CD14-positive monocyte (primary cell): Measurements from ENCODE around the gene HILPDA. TPM values are rescaled to one million over a fixed set of nuclear protein-coding genes. Genes with fewer than 3 reads are reported as not detected.
"Not testable (repeated sequence)": the region's sequence is repeated elsewhere in the genome, so short reads cannot be mapped to it uniquely, and the experiment has no call there.

Experiments used
- DNase-seq, 3 donors: peaks; one replicate each; pipeline ENCODE4 v3.0.0-alpha.2; 2011 to 2022
- H2AFZ ChIP-seq: 2 replicates; pipeline ENCODE4 v1.6.0; 2012; ENCODE audit warnings: mild to moderate bottlenecking, low read depth, low read length, inconsistent platforms; ENCODE audit not compliant: insufficient read depth, poor library complexity, severe bottlenecking
- H3K27ac ChIP-seq, 2 donors: 1 replicate in 1 of 2; 2 replicates in 1 of 2; pipeline ENCODE4 v1.5.1; 2012 to 2013; ENCODE audit warnings: low read length in 2 of 2, control low read depth in 1 of 2, inconsistent platforms in 1 of 2, low read depth in 1 of 2, mild to moderate bottlenecking in 1 of 2
- H3K27me3 ChIP-seq, 2 donors: one replicate each; pipeline versions ENCODE4 v1.6.0 to v1.6.1; 2011 to 2013; ENCODE audit warnings: low read length in 2 of 2; ENCODE audit not compliant: control insufficient read depth in 2 of 2, insufficient read depth in 2 of 2
- H3K36me3 ChIP-seq, 2 donors: replicated peaks in 1 of 2; 1 replicate in 1 of 2; 2 replicates in 1 of 2; pipeline versions ENCODE4 v1.5.1 to v1.6.1; 2012 to 2013; ENCODE audit warnings: low read length in 2 of 2, control low read depth in 1 of 2, inconsistent platforms in 1 of 2, mild to moderate bottlenecking in 1 of 2; ENCODE audit not compliant: insufficient read depth in 2 of 2, control insufficient read depth in 1 of 2
- H3K4me1 ChIP-seq, 2 donors: 1 replicate in 1 of 2; 2 replicates in 1 of 2; pipeline versions ENCODE4 v1.5.1 to v1.6.1; 2012 to 2013; ENCODE audit warnings: low read length in 2 of 2, control low read depth in 1 of 2, inconsistent platforms in 1 of 2, mild to moderate bottlenecking in 1 of 2, moderate library complexity in 1 of 2; ENCODE audit not compliant: insufficient read depth in 2 of 2, control insufficient read depth in 1 of 2
- H3K4me2 ChIP-seq: replicated peaks from 2 replicates; pipeline ENCODE3; 2012; ENCODE audit warnings: low read length, moderate library complexity, mild to moderate bottlenecking; ENCODE audit not compliant: poor library complexity, severe bottlenecking; ENCODE audit errors: extremely low read depth
- H3K4me3 ChIP-seq, 3 experiments: fragments of 200-600 bp in 1 of 3; sonication (generic) in 1 of 3; replicated peaks in 1 of 3; 1 replicate in 2 of 3; 2 replicates in 1 of 3; pipeline ENCODE4 v1.5.1; 2011 to 2013; ENCODE audit warnings: low read length in 3 of 3, mild to moderate bottlenecking in 3 of 3, control low read depth in 2 of 3, low read depth in 2 of 3, inconsistent platforms in 1 of 3, moderate library complexity in 1 of 3
- H3K79me2 ChIP-seq: 2 replicates; pipeline ENCODE4 v1.6.0; 2012; ENCODE audit warnings: mild to moderate bottlenecking, control low read depth, inconsistent platforms, low read length, moderate library complexity; ENCODE audit not compliant: insufficient read depth
- H3K9ac ChIP-seq: 2 replicates; pipeline ENCODE4 v1.6.0; 2017; ENCODE audit warnings: low read length, mild to moderate bottlenecking; ENCODE audit not compliant: insufficient read depth, poor library complexity, severe bottlenecking
- H3K9me3 ChIP-seq, 2 donors: replicated peaks in 1 of 2; 1 replicate in 1 of 2; 2 replicates in 1 of 2; pipeline versions ENCODE4 v1.5.1 to v1.6.1; 2012 to 2013; ENCODE audit warnings: low read length in 2 of 2, control low read depth in 1 of 2; ENCODE audit not compliant: control insufficient read depth in 1 of 2, insufficient read depth in 1 of 2
- H4K20me1 ChIP-seq: 2 replicates; pipeline ENCODE4 v1.6.0; 2012; ENCODE audit warnings: mild to moderate bottlenecking, low read length, control low read depth, moderate library complexity; ENCODE audit not compliant: insufficient read depth
- H3K27ac Mint-ChIP-seq, 7 donors: one replicate each; pipeline ENCODE4 v1.8.0; 2020; ENCODE audit warnings: mild to moderate bottlenecking in 7 of 7, mixed read lengths in 7 of 7, moderate library complexity in 6 of 7, inconsistent platforms in 2 of 7
- H3K27me3 Mint-ChIP-seq, 3 donors: one replicate each; pipeline ENCODE4 v1.8.0; 2021 to 2022; ENCODE audit warnings: low read depth in 3 of 3, mild to moderate bottlenecking in 3 of 3, mixed read lengths in 3 of 3, moderate library complexity in 3 of 3, inconsistent platforms in 1 of 3
- H3K36me3 Mint-ChIP-seq, 2 donors: one replicate each; pipeline ENCODE4 v1.8.0; 2020; ENCODE audit warnings: mixed read lengths in 2 of 2, inconsistent platforms in 1 of 2, mild to moderate bottlenecking in 1 of 2
- H3K4me1 Mint-ChIP-seq: one replicate; pipeline ENCODE4 v1.8.0; 2020; ENCODE audit warnings: mild to moderate bottlenecking, mixed read lengths
- H3K4me3 Mint-ChIP-seq, 2 donors: one replicate each; pipeline ENCODE4 v1.8.0; 2020; ENCODE audit warnings: mild to moderate bottlenecking in 2 of 2, mixed read lengths in 2 of 2, moderate library complexity in 1 of 2
- H3K9me3 Mint-ChIP-seq, 7 donors: one replicate each; pipeline ENCODE4 v1.8.0; 2020 to 2022; ENCODE audit warnings: mixed read lengths in 7 of 7, mild to moderate bottlenecking in 6 of 7, moderate library complexity in 6 of 7, inconsistent platforms in 2 of 7
- WGBS: methylation state at CpG from one replicate; pipeline ENCODE4 v1.1.5; 2013; ENCODE audit warnings: missing lambda C conversion rate; ENCODE audit not compliant: insufficient coverage; 5-methylcytosine and 5-hydroxymethylcytosine counted together
- intact Hi-C, 2 donors: fragments of 100-400 bp; cut with micrococcal nuclease; formaldehyde crosslinking; loops; one replicate each; pipeline versions ENCODE4 v1.15.0 to v1.15.1; 2023
- polyA plus RNA-seq, 3 donors: library from polyadenylated mRNA; depleted of rRNA in 1 of 3; unstranded in 2 of 3; stranded (reverse) in 1 of 3; fragments of 300-500 nt in 2 of 3; fragments of >200 nt in 1 of 3; fragmentation: Illumina TruSeq in 2 of 3; gene quantifications; 1 replicate in 2 of 3; 2 replicates in 1 of 3; pipeline ENCODE4 v1.2.3, GENCODE V29; 2012 to 2021
- small RNA-seq: library from RNA; depleted of rRNA; stranded (forward); fragments of <200 nt; gene quantifications from one replicate; pipeline ENCODE3, GENCODE V24; 2012; ENCODE audit warnings: low read depth; ENCODE audit not compliant: insufficient read length

Gene HILPDA
- polyA plus RNA-seq, 3 donors: 2.0 to 7.9 (median 2.6) TPM

DNA sequence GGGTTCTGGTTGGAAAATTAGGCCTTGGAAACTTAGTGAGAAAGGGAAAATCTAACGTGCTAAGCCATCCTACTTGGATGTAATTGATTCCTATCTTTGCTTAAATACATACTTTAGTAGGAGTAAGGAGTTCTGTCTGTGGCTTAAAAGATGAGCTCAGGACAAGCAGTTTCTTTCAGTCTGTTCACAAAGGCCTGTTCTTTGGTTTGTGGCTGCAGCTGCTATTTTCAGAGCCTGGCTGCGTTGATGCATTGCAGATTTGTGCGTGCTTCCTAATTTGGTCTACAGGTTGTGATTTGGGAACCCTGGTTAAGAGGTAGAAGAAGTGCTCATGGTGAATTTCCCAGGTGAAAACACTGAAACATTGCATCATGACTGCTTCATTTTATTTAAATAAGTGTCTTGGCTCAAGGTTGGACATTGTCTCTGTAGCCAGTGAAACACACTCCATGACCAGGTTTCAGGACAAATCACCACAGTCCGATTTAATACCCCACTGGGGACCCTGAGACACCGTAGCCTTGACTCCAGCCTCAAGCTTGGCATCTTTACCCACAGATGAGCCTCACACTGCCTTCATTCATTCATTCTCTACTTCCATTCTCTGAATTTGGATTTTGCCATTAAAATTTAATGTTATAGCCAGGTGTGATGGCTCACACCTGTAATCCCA is 51.8 kb downstream of the HILPDA start:
- peaks cover 2 to 11% of the 10 kb centered on the region in 2 donors for H3K36me3 Mint-ChIP-seq
- H4K20me1 ChIP-seq, H3K36me3 ChIP-seq, H3K4me3 Mint-ChIP-seq, H3K9ac ChIP-seq, H3K27me3 ChIP-seq, H3K9me3 Mint-ChIP-seq, H3K27me3 Mint-ChIP-seq, H2AFZ ChIP-seq, H3K79me2 ChIP-seq, H3K4me3 ChIP-seq, intact Hi-C loops, DNase-seq, H3K4me2 ChIP-seq, H3K9me3 ChIP-seq, H3K27ac ChIP-seq: not testable (repeated sequence)
- peaks cover 18% of the 10 kb centered on the region for H3K4me1 Mint-ChIP-seq
- WGBS: 80% methylated on average over 1 of the region's 5 CpGs
- peaks cover 5 to 10% of the 10 kb centered on the region in 2 donors for H3K4me1 ChIP-seq
- H3K27ac Mint-ChIP-seq: peak overlapping the region in 1 of 7 donors; percentile 30

Small RNAs within 50 kb of the gene (small RNA-seq; reads per million reads assigned to genes)
- gene AC010655.1 (not detected), gene AC010655.2 (not detected), gene RF00017 (not detected), gene RNU7-54P (not detected)

Other genes with a start within 250 kb of the HILPDA start
- under 1 TPM in 2 of 3 donors, not detected in 1; 0.12 to 0.13 TPM for gene LEP, start 214.6 kb upstream of the HILPDA start, polyA plus RNA-seq
- 10 to 100 TPM in 1 of 3 donors, 1 to 10 TPM in 2; 4.0 to 14.4 (median 4.9) TPM for gene RBM28, start 112.0 kb upstream of the HILPDA start, polyA plus RNA-seq
- gene PRRT4, start 94.2 kb upstream of the HILPDA start, polyA plus RNA-seq: 1 to 10 TPM in 1 of 3 donors, not detected in 2; 1.1 TPM
- 100 to 1,000 TPM; 110 to 259 (median 152) TPM for gene IMPDH1, start 45.9 kb upstream of the HILPDA start, polyA plus RNA-seq
- gene METTL2B, start 20.9 kb downstream of the HILPDA start, polyA plus RNA-seq: 10 to 100 TPM in 2 of 3 donors, 1 to 10 TPM in 1; 7.5 to 11.1 (median 10.1) TPM
- gene GARIN1A, start 216.4 kb downstream of the HILPDA start, polyA plus RNA-seq: 1 to 10 TPM in 1 of 3 donors, under 1 TPM in 1, not detected in 1; 0.02 to 1.8 TPM